ENCODE results near the gene PIK3R5. TPM values are rescaled to one million over a fixed set of nuclear protein-coding genes. Genes with fewer than 3 reads are reported as not detected.

Gene PIK3R5
- total RNA-seq, 2 experiments from 2014 or later = 46.7 to 50.4 TPM

DNA sequence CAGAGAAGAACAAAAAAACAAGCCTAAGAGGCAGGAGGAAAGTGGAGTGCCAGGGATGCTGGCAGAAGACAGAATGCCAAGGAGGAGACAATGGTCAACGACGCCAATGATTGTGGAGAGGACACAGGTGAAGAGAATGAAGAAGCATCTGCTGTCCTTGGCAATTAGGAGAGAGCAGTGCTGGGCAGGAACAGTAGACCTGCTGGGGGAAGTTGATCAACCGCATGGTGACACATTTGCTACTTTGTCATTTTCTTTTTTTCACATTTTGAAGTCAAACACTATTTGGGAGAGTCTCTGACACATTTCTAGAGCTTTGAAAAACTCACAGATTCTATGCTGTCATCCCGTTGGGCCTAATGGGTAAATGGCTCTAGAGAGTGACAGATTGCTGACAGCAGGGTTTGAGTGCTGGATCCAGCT, 97.0 kb downstream of the PIK3R5 start:
- ChIA-PET POLR2A (interaction anchor here (0.7 to 1.3 kb wide), 3 partner anchors 10 to 136 kb away, joined by 4 to 5 read pairs (median 5); no protein-coding TSS in a partner anchor), CTCF (interaction anchor here (1.2 to 1.9 kb wide), 2 partner anchors 86 to 130 kb away, joined by 3 to 10 read pairs; no protein-coding TSS in a partner anchor)
- no peak overlapping the region for H3K4me3 Mint-ChIP-seq
- TF ChIP-seq, protein P1, sequence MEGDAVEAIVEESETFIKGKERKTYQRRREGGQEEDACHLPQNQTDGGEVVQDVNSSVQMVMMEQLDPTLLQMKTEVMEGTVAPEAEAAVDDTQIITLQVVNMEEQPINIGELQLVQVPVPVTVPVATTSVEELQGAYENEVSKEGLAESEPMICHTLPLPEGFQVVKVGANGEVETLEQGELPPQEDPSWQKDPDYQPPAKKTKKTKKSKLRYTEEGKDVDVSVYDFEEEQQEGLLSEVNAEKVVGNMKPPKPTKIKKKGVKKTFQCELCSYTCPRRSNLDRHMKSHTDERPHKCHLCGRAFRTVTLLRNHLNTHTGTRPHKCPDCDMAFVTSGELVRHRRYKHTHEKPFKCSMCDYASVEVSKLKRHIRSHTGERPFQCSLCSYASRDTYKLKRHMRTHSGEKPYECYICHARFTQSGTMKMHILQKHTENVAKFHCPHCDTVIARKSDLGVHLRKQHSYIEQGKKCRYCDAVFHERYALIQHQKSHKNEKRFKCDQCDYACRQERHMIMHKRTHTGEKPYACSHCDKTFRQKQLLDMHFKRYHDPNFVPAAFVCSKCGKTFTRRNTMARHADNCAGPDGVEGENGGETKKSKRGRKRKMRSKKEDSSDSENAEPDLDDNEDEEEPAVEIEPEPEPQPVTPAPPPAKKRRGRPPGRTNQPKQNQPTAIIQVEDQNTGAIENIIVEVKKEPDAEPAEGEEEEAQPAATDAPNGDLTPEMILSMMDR (IDR thresholded peaks at IDR 0.05) = no peak
- H3K36me3 Mint-ChIP-seq (ENCODE audit: low read depth) = no peaks in the 10 kb centered on the region
- H3K27ac Mint-ChIP-seq = peak overlapping the region; percentile 11
- ATAC-seq (peak; percentile 84), DNase-seq (peak; percentile 32)
- H3K4me1 Mint-ChIP-seq (ENCODE audit: low read depth) = peaks cover 27% of the 10 kb centered on the region
- H3K27me3 Mint-ChIP-seq = no peaks in the 10 kb centered on the region
- intact Hi-C loops (cut with micrococcal nuclease) = no loop called here
- H3K9me3 Mint-ChIP-seq = no peaks in the 10 kb centered on the region

DNA sequence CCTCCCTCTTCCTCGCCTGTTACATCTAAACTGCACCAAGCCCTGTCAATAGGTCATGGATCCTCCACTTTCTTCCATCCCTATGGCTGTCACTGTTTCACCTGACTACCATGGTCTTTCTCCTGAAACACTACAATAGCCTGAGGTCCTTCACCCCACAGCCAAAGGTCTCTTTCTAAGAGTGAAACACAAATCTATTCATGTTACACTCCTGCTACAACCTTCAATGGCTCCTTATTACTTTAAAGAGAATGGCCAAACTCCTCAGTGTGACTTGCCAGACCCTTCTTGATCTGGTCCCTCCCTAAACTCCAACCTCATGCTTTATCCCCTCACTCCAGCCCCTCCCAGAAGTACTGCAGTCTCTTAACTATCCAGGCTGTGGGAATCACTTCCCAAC, 97.4 kb downstream of the PIK3R5 start:
- H3K27ac Mint-ChIP-seq = peak overlapping the region; percentile 19
- POLR2A ChIA-PET = interaction anchor here (1.3 to 1.4 kb wide), 3 partner anchors 10 to 78 kb away, joined by 4 to 5 read pairs (median 4); no protein-coding TSS in a partner anchor
- no peaks in the 10 kb centered on the region for H3K27me3 Mint-ChIP-seq
- H3K9me3 Mint-ChIP-seq = no peaks in the 10 kb centered on the region
- no peak for DNase-seq
- intact Hi-C loops (cut with micrococcal nuclease) = no loop called here
- H3K4me3 Mint-ChIP-seq = peak overlapping the region; percentile 74
- no peaks in the 10 kb centered on the region for H3K36me3 Mint-ChIP-seq (ENCODE audit: low read depth)
- TF ChIP-seq, protein P1 (IDR thresholded peaks at IDR 0.05) = no peak
- no peak for ATAC-seq
- peaks cover 27% of the 10 kb centered on the region for H3K4me1 Mint-ChIP-seq (ENCODE audit: low read depth)
- CTCF ChIA-PET = interaction anchor here (1.2 to 1.9 kb wide), 3 partner anchors 27 to 130 kb away, joined by 3 to 10 read pairs (median 4); no protein-coding TSS in a partner anchor

DNA sequence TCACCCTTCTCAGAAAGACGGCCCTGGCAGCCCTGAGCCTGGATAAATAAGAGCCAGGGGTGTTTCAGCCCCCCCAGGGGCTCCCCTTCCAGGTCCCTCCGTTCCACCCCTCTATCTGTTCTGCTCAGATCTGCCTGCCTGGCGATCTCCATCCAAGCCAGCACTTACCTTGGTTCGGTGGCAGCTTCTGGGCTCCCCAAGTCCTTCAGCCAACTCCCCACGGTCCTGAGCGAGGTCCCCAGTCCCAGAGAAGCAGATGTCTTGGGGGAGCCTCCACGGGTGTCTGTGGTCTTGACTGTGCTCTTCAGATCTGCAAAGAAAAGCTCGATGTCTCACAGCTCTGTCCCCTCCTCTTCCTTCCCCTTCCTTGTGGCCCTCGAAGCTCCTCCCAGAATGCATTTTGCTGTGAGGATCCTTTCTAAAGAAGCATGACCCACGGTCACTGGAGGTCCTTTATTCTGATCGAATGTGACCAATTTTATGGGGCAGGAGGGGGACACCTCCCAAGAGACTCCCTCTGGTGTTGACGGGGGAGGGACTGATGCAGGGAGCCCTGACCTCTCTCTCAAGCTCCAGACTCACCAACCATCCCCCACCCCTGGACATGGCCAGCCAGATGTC, 98.0 kb downstream of the PIK3R5 start, which contains the start of gene PIK3R6:
Gene PIK3R6, minus strand, starts transcription at position 314 of the 621 bp plus-strand sequence. CDS start 17,880 bp downstream, outside the sequence.
- Mint-ChIP-seq H3K27ac (peak within 1 kb of the TSS; percentile 61), H3K4me3 (peak within 1 kb of the TSS; percentile 74), H3K4me1 (ENCODE audit: low read depth) (peaks cover 29% of the 10 kb centered on the region), H3K36me3 (ENCODE audit: low read depth) (no peaks in the 10 kb centered on the region), H3K27me3 (no peaks in the 10 kb centered on the region), H3K9me3 (no peaks in the 10 kb centered on the region)
- intact Hi-C loops (cut with micrococcal nuclease) = no loop called here
- ChIA-PET CTCF (interaction anchor here (0.8 to 1.9 kb wide), 4 partner anchors 28 to 131 kb away, joined by 3 to 10 read pairs (median 4); no protein-coding TSS in a partner anchor), POLR2A (interaction anchor here (1.1 to 1.4 kb wide), 3 partner anchors 9 to 78 kb away, joined by 3 to 5 read pairs (median 4); no protein-coding TSS in a partner anchor)
- DNase-seq (no peak), ATAC-seq (peak; percentile 57)
- TF ChIP-seq, protein P1 (IDR thresholded peaks at IDR 0.05) = no peak

DNA sequence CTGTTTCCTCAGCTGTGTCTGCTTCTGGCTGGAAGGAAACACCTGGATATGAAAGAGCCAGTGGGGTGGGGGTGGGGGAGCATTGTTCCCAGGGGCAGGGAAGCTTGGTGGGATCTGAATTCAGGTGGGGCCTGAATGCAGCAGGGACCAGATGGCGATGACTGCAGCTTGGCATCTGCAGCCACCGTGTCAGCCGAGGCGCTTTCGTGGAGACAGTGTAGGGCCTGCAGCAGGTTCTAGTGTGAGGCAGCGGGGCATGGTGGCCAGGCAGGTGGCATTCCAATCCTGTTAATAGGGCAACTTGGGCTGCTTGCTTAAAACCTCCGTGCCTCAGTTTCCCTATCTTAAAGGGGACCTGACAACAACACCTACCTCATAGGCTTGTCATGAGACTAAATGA, 99.7 kb downstream of the PIK3R5 start:
- Mint-ChIP-seq H3K27ac (no peak overlapping the region), H3K36me3 (ENCODE audit: low read depth) (no peaks in the 10 kb centered on the region), H3K27me3 (no peaks in the 10 kb centered on the region), H3K9me3 (no peaks in the 10 kb centered on the region), H3K4me1 (ENCODE audit: low read depth) (peaks cover 40% of the 10 kb centered on the region), H3K4me3 (no peak overlapping the region)
- DNase-seq (no peak), ATAC-seq (no peak)
- intact Hi-C loops (cut with micrococcal nuclease) = no loop called here
- POLR2A ChIA-PET = no interaction called here
- TF ChIP-seq, protein P1 (IDR thresholded peaks at IDR 0.05) = no peak
- CTCF ChIA-PET = interaction anchor here (0.9 kb wide), 1 partner anchor 14 kb away, joined by 3 read pairs; no protein-coding TSS in a partner anchor

DNA sequence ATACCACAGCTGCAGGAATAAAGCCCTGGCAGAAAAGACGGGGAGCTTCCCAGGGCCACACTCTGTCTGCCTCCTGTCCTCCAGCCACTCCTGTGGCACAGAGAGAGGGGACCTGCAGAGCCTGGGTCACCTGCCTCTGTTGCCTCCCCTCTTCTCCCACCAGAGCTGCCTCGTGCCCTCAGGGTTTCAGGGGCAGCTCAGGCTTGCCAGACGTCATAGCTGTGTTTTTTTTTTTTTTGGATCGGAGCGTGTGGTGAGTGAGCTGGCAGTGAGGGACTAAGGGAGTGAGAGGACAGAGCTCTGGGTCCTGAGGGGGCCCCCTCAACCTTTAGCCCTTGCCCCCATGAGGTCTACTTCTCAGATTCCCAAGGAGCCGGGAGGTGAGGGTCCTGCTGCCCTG, 100.1 kb downstream of the PIK3R5 start:
- no peaks in the 10 kb centered on the region for H3K36me3 Mint-ChIP-seq (ENCODE audit: low read depth)
- no peak overlapping the region for H3K4me3 Mint-ChIP-seq
- intact Hi-C loops (cut with micrococcal nuclease) = no loop called here
- ATAC-seq (no peak), DNase-seq (no peak)
- no peaks in the 10 kb centered on the region for H3K9me3 Mint-ChIP-seq
- H3K27me3 Mint-ChIP-seq = no peaks in the 10 kb centered on the region
- H3K27ac Mint-ChIP-seq = no peak overlapping the region
- POLR2A ChIA-PET = no interaction called here
- H3K4me1 Mint-ChIP-seq (ENCODE audit: low read depth) = peaks cover 40% of the 10 kb centered on the region
- TF ChIP-seq, protein P1 (IDR thresholded peaks at IDR 0.05) = no peak
- CTCF ChIA-PET = interaction anchor here (0.9 kb wide), 1 partner anchor 14 kb away, joined by 3 read pairs; no protein-coding TSS in a partner anchor
